ENCODE results near the gene CLDN5. TPM values are rescaled to one million over a fixed set of nuclear protein-coding genes. Genes with fewer than 3 reads are reported as not detected.

The CLDN5 gene, protein sequence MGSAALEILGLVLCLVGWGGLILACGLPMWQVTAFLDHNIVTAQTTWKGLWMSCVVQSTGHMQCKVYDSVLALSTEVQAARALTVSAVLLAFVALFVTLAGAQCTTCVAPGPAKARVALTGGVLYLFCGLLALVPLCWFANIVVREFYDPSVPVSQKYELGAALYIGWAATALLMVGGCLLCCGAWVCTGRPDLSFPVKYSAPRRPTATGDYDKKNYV
- 1.0 TPM in 1 of 2 replicates, not detected in the other for total RNA-seq

DNA sequence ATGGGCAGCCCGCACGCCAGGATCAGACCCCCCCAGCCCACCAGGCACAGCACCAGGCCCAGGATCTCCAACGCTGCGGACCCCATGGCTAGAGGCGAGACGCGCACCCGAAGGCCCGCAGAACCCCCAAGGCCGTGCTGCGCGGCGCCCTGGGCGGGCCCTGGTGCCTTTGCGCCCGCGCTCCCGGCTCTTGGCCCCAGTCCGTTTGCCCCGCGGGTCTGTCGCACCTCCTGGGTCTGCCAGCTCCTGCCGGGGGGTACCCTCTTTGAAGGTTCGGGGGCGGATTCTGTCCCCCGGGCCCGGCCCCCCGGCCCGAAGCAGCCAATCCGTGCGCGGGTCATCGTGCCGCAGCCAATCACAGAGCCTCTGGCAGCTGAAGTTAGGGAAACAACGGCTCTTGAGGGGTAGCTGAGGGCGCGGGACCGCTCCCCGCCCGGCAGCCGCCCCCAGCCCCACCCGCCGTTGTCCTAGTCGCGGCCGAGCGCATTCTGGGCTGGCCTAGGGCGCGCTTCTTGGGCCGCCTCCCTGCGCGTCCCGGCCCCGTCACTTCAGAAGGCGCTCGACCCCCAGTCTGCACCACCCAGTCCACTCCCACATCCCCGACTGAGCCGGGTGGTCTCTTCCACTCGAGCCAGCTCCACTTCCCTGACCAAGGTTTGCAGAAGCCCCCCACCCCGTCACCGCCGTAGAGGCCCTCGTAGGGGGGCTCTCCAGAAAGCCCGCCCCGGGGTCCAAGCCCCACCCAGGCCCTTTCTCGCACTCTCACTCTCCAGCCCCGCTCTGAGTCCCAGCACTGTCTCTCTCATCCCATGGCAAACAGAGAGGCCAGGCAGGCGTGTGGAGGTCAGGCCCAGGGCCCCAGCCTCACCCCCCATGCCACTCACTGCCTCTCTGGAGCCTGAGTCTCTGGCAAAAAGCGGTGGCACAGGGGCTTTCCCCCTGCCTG, at the start of gene CLDN5:
CLDN5 (minus strand) TSS at position 241 of the 946 bp plus-strand sequence; CDS start at position 86, 155 bp downstream.

DNA sequence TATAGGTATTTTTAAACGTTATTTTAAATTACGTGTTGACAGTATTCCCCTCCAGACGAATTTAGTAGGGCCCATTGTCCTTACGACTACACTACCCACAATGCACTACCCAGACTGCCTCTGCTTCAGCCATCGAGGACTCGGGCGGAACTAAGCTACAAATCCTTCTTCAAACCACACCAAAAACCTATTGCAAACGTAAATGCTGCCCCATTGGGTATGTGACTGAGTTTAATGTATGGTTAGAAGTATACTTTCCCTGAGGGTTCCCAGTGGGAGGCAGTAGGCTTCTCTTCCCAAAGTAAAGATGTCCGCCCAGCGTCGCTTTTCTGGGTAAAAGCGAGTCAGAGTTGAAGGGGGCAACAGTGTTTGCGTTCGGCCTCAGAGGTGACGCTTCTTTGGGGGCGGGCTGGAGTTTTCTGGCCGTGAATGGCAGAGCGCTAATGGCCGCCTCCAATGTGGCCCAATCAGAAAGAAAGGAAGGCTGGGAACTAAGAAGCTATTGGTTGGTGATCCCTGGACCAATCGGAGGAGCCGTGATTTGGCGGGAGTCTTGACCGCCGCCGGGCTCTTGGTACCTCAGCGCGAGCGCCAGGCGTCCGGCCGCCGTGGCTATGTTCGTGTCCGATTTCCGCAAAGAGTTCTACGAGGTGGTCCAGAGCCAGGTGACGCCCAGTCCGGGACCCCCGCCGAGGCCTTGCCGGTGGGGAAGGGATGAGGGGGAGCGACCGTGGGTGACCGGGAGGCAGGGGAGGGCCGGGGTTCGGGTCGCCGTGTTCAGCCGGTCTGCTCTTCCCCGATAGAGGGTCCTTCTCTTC, 44.6 kb downstream of the CLDN5 start, which contains the start of gene CDC45:
CDC45 (plus strand) TSS at position 566 of the 818 bp plus-strand sequence; CDS start at position 615, 49 bp downstream.

DNA sequence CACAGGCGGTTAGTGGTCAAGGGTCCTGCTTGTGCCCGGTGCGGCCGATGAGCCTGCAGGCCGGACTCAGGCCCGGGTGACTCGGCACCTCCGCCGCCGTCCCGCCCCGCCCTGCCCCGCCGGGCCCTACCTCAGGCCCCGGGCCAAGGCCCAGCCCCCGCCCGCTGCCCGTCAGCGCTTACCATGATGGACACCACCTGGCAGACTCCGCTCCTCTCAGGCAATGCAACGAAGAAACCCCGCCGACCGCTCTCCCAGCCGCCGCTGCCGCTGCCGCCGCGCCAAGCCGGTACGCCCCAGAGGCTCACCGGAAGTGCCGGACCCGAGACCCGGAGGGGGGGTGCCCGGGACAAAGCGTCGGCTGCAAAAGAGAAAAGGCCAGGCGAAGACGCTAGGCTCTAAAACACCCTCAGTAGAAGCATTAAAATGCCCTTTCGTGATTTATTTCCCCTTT, 45.3 kb downstream of the CLDN5 start, which contains the start of gene UFD1:
UFD1 (minus strand) TSS at position 293 of the 454 bp plus-strand sequence; CDS start at position 185, 108 bp downstream.

Other genes starting within 250 kb of the CLDN5 start
- gene CLTCL1, start 232.7 kb downstream of the CLDN5 start, total RNA-seq: 8.5 and 26.9 TPM in 2 replicates
- gene HIRA, start 92.7 kb downstream of the CLDN5 start, total RNA-seq: 19.8 and 40.2 TPM in 2 replicates
- 46.2 and 56.7 TPM in 2 replicates for gene MRPL40, start 91.9 kb downstream of the CLDN5 start, total RNA-seq
- gene C22orf39, start 76.7 kb downstream of the CLDN5 start, total RNA-seq: 23.9 and 24.7 TPM in 2 replicates
- 62.5 and 76.9 TPM in 2 replicates for gene UFD1, start 45.2 kb downstream of the CLDN5 start, total RNA-seq
- 0.21 and 0.68 TPM in 2 replicates for gene CDC45, start 44.5 kb downstream of the CLDN5 start, total RNA-seq
- 4.4 and 22.6 TPM in 2 replicates for gene SEPTIN5, start 190.1 kb upstream of the CLDN5 start, total RNA-seq
- gene GP1BB, start 199.1 kb upstream of the CLDN5 start, total RNA-seq: 0.68 and 1.9 TPM in 2 replicates
- gene TBX1, start 236.4 kb upstream of the CLDN5 start, total RNA-seq: 7.9 and 9.8 TPM in 2 replicates